SKM-1 treated with dmso at 0.1 percent for 144 hours (cell line): ENCODE data around the gene MRPL33.
"Not testable (repeated sequence)": the region's sequence is repeated elsewhere in the genome, so short reads cannot be mapped to it uniquely, and the experiment has no call there.

Source experiments
- DNase-seq: peaks from one replicate; lab custom pipeline; 2025; ENCODE audit not compliant: unreplicated experiment; lab: John Stamatoyannopoulos, UW

MRPL33 gene

DNA sequence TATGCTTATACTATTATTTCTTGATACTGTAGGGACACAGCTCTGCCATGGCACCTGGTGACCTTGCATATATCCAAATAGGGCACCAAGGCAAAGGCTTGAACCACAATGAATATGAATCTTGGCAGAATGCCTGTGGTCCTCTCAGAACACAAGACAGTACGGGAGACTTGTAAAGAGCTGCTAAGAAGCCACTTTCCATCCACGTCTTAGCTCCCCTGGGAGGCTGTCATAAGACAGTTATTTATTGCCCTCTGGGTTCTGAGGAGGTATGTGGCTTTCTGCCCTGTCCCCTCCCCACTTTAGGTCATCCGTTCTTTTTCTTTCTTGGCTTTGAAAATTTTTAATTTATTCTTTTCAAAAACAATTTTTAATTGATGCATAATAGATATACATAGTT is 29.8 kb upstream of the MRPL33 start:
- no peak for DNase-seq

DNA sequence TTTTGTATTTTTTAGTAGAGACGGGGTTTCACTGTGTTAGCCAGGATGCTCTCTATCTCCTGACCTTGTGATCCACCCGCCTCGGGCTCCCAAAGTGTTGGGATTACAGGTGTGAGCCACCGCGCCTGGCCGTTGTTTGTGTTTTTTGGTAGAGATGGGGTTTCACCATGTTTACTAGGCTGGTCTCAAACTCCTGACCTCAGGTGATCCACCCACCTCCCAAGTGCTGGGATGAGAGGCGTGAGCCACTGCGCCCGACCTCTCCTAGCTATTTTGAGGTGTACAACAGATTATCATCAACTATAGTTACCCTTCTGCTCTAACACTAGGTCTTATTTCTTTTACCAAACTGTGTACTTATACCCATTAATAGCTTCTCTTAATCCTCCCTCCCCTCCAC is 28.9 kb upstream of the MRPL33 start:
- DNase-seq = no peak

DNA sequence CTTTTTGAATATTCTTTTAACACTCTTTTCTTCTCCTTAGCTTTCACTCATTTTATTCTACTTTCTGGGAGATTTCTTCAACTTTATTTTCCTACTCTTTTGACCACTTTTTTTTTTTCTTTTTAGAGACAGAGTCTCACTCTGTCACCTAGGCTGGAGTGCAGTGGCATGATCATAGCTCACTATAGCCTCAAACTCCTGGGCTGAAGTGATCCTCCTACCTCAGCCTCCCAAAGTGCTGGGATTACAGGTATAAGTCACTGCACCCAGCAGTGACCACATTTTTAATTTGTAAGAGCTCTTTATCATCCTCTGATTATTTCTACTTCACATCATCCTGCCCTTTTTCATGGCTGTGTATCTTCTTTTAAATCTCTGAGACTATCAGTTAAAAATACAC is 26.0 kb upstream of the MRPL33 start:
- not testable (repeated sequence) for DNase-seq

DNA sequence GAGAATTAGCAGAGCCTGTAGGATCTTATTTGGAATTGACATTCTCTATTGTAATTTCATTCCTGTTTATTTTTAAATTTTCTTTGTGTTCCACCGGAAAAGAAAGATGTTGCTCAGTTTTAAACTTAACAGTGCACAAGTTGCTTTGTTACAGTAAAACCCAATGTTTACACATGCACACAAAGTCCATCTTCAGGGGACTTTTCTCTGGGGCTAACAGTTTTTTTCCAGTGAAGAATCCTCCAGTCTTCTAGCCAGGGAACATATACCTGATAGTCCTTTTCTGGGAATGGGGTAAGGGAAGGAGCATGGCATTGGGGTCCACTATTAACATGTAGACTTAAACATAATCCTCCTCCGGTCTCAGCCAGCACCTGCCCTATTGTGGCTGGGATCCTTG is 25.2 kb upstream of the MRPL33 start:
- no peak for DNase-seq

DNA sequence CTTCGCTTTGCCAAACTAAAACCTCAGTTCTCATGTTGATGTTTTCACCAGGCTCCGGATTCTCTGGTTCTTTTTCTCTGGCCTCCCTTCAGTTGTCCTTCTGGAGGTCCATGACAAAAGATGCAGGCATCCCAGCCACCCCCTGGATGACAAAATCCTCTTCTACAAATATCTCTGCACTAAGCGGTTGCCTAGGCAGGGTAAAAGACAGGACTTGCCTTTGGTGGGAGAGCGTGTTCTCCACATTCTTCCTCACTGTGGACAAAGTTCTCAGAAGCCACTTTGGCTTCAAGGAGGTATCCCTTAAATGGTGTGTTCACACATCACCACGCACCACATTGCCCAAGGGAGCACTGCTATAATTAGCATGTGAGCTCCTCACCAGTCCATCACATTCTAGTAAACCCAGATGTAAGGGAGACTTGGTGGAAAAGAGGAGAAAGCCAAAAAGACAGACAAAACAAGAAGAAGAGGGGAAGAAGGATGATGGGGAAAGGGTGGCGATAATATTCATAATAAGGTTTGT is 23.6 kb upstream of the MRPL33 start:
- no peak for DNase-seq

DNA sequence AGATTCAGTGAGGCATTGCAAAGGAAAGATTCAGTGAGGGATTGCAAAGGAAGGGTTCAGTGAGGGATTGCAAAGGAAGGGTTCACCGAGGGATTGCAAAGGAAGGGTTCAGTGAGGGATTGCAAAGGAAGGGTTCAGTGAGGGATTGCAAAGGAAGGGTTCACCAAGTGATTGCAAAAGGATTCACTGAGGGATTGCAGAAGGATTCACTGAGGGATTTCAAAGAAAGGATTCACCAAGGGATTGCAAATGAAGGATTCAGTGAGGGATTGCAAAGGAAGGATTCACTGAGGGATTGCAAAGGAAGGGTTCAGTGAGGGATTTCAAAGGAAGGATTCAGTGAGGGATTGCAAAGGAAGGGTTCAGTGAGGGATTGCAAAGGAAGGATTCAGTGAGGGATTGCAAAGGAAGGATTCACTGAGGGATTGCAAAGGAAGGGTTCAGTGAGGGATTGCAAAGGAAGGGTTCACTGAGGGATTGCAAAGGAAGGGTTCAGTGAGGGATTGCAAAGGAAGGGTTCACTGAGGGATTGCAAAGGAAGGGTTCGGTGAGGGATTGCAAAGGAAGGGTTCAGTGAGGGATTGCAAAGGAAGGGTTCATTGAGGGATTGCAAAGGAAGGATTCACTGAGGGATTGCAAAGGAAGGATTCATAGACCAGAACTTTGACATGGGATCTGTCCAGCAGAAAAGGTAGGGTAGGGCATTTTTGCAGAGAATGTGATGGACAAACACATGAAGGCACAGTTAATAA is 22.5 kb upstream of the MRPL33 start:
- not testable (repeated sequence) for DNase-seq

DNA sequence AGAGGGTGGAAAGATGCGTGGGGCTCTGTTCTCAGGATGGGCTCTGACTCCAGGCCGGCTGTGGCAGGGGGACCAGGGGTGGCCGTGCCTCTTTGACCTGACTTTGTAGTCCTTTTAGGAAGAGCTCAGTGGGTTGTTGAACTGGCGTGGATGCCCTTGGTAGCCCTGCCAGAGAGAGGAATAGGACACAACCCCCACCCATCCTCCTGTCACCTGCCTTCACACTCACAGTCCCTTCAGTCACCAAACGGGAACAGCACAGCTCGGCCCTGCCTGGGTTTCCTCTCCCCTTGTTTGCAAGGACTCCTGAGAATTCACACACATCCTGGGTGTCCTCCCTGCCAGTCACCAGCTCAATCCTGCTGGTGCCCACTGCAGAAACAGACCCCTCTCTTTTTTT is 20.1 kb upstream of the MRPL33 start:
- DNase-seq = no peak

DNA sequence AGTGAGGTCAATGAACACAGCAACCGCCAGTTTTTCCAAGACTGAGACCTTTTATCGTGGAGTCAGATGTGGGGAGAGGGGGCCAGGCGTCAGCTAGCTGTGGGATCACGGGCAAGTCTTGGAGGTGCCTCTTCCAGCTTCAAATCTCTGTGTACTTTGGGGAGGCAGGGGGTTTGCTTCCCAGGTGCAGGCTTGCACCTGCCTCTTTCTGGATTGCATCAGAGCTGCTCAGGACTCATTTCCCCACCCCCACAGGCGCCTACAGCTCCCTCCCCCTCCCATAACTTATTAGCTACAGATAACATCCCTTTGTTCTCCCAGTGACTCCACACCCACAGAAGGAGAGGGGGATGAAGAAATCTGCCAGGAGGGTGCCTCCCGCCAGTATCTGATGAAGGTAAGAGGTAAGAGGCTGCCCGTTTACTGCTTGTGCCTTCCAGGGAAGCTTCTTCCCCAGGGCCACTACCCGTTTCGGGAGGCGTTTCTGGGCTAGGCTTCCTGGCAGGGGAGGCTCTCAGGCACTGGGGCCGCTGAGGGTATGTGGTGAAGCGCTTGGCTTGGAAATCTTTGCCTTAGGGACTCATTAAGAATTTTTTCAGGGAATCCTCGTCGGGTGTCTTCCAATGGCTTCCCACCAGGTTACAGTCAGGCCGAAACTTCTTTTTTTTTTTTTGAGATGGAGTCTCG is 18.8 kb upstream of the MRPL33 start:
- no peak for DNase-seq

DNA sequence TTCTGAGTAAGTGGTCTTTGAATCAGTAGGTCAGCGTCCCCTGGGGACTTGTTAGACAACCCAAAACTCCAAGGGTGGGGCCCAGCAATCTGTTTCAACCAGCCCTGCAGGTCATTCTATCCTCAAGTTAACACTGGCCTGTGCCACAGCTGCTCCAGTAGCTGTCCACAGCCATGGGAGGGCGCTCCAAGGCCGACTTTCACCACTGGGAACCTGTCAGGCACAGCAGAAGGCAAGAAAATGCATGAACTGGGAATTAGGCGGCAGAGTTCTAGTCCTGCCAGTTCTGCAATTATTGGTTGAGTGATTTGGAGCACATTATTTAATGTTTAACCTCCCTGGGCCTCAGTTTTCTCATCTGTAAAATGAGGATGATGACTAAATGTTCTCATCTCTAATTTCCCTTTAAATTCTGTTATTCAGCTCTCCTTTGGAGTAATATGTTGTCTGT is 17.4 kb upstream of the MRPL33 start:
- DNase-seq = peak; percentile 75

DNA sequence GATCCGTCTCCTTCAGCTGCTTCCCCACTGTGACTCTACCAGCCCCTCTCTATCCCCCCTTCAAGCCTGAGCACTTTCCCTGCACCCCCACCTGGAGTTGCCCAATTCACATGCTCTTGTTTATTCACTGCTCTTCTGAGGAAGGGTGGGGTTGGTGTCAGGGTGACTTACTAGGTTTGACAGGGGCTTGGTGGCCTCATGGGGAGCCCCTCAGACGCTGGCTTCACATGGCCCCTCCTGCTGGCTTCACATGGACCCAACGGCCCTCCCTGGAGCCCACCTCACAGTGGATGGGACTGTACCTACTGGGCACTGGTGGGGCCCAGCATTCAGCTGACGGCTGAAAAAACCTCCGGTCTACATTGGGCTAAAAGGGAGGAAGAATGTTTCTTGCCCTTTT is 16.7 kb upstream of the MRPL33 start:
- no peak for DNase-seq

DNA sequence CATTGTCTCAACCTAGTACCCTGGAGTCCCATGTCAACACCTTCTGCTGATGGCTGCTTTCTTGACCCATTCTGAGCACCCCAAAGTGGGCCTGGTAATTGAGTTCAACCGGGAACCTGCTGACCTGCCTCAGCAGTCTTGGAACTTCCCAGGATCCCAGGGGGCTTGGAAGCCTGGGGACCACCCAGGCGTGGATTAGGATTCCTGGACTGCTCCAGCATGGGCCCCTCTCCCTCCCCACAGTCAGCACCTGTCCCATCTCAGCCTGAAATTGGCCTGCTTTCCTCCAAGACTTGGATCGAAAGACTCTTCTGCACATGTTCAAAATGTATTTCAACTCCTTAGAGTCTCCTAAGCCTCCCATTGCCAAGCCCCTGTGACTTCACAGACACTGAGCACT is 15.4 kb upstream of the MRPL33 start:
- no peak for DNase-seq

DNA sequence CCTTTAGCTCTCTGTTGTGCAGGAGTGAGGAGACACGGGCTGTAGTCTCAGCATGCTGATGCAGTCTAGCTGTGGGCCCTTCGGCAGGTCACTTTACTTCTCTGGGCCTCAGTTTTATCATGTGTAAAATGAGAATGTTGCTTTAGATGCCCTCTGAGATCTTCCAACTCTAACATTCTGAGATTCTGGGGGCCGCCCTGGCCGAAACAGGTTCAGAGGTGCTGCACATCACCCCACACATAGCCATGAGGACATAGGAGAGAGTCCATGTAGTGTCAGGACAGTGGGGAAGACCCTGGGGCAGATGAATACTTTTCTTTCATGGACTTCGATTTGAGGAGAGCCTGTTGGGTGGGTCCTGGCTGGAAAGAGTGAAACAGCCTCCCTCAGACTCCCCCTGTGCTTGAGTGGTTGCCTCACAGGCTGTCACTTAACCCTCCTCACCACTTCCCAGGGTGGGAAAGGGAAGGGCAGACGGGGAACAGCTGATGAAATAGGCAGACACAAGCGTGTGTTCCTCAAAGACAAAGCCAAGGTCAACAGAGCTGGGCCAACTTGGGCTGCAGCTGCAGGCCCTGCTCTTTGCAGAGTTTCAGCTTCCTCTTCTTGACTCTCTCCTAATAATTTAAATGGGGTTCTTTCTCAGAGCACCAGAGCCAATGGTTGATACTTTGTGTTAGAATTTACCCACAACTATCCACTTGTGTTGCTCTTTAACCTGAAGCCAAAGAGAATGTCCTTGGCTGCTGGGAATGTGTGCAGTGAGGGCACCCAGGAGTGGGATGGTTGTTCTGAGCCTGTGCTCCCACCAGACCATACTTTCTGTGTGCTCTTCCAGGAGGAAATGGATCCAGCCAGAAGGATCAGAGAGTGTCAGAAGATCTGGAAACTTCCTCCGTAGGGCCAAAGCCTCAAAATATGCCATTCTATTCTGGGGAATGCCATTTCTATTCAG is 14.7 kb upstream of the MRPL33 start:
- DNase-seq = peak; percentile 86

DNA sequence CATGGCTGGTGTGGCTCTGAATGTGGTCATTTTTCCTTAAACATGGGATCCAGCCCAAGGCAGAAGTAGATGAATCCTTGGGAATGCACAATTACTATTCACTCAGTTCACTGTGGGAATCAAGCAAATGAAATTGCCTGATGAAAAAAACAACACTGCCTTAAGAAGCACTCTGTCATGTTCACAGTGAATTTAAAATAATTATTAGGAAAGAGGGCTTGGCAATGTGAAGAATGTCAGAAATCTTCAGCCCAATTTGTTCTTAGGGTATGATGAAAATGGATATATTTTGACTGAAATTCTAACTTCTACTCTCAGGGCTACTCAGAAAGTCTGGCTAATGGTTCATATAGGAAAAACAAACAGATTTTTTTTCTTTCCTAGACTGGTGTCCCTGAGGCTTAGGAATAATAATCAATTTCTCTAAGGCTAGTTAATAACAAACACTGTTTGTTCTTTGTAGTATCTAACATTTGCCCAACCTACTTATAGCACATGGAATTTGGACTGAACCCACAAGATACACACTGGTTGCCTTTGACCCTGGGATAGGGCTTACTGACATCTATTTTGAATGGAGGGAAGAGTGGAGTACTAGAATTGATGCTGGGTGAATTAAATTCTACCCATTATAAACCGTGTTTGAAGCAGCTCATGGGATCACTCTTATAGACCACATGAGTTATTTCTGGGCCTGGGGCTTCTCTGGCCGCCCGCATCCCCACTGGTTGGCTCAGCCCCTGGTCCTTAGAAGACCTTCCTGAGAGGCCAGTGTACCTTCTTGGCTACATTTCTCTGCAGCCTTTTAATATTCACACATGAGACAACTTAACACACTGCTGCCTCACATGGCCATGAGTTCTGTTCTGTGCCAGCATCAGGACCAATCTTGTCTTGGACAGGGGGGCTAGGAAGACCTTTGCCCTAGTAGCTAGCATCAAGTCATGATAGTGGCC is 8.3 kb upstream of the MRPL33 start:
- DNase-seq = no peak

DNA sequence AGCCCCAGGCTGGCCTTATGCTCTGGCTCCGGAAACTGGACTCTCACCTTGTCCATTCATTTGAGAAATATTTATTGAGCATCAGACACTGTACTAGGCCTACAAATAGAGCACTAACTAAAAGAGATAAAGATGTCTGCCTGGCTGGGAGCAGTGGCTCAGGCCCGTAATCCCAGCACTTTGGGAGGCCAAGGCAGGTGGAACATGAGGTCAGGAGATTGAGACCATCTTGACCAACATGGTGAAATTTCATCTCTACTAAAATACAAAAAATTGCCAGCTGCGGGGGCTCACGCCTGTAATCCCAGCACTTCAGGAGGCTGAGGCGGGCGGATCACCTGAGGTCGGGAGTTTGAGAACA is 7.6 kb upstream of the MRPL33 start:
- no peak for DNase-seq

DNA sequence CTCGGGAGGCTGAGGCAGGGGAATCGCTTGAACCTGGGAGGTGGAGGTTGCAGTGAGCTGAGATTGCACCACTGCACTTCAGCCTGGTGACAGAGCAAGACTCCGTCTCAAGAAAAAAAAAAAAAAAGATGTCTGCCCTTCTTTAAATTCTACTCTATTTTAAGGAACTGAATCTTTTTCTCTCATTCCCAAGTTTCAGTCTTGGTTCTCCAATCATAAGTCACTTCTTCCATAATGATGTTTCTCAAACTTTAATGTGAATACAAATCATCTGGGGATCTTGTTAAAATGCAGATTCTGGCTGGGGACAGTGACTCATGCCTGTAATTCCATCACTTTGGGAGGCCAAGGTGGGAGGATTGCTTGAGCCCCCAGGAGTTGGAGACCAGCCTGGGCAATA is 7.0 kb upstream of the MRPL33 start:
- not testable (repeated sequence) for DNase-seq

DNA sequence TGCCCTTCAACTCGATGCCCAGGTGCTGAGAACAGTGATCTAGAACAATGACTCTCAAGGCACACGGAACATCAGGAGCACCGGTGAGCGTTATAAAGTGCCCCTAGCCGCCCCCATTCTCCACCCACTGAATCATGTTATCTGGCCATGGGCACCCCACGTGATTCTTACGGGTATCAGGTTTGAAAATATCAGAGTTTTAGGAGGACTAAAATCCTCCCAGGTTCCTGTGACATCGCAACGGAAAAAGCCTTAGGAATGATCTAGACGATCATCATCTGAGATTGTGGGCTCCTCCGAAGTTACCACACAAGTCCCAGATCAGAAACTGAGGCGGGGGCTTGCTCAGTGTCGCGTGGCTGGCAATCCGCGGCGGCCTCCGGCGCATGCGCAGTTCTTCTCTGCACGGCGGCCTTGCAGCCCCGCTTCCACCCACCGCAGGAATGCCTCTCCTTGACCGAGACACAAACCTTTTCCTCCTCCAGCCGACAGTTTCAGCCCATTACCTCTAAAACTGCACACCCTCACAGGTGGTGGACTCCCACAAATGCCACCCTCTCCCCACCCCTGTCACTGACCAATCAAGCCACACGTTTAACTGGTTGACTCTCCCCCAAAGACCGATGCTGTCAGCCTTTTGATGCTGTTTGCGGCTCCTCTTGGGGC is 5.8 kb upstream of the MRPL33 start:
- DNase-seq = no peak

DNA sequence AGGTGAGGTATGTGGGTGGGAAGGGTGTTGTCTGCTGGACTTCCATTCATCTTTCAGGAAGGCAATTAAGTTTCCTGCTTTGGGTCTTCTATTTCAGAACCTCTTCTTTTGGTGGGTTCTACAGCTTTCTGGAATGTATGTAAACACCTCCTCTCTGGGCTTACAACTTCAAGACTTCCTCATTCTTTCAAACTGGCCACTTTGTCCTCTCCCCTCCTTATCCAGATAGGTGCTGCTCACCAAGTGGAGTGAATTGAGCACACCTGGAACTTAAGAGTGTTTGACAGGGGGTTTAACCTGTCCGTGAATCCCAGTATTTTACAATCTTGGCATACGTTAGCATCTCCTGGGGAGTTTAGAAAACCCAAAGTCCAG is 5.2 kb upstream of the MRPL33 start:
- no peak for DNase-seq

DNA sequence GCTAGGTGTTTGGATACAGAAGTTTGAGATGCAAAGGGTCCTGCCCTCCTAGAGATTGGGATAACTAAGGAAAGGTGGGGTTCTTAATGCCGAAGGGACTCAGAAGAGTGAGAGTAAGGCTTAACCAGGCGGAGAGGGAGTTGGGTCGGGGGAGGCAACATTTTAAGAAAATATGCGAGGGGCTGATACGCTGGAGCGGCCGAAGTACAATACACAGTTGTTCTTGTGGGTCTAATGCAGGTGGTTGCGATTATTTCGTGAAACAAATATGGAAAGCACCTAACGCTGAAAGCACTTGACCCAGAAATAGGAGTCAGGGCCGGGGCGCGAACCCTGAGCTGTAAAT is 344 bp upstream of the MRPL33 start:
- no peak for DNase-seq

DNA sequence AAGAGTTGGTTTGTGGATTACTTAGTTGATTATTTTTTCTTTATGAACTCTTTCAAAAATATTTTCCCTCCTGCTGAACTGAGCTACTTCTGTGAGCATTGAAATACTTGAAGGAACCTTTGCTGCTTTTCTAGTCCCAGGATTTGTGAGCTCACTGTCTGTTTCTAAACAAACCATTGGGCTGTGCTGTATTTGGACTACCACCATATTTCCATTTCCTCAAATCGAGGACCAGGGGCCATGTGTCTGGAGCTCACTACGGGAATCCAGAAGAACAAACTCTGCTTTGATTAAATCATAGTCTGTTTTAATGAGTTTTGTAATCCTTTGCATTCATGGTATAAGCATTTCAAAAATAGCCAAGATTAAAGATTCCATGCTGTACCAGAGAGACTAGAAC is 1.3 kb downstream of the MRPL33 start:
- no peak for DNase-seq

DNA sequence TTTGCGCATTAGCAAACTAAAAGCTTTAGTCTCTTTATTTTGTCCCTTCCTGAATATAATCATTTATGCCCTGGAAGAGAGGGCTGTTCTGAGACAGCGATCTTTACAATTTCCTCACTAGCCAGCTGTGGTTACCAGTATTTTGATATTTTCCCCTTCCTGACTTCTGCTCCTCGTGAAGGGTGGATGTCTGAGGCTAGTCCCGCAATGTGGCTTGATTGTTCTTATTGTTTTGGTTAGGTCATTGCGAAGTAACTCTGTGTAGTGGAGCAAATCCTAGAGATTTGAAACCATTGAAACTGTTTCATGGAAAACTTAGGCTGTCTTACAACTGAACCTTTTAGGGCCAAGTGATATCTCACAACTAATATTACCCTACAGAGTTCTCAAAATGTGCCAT is 2.4 kb downstream of the MRPL33 start:
- DNase-seq = no peak
